Measurements from ENCODE around the gene BRWD1. TPM values are rescaled to one million over a fixed set of nuclear protein-coding genes. Genes with fewer than 3 reads are reported as not detected.

The BRWD1 gene
- total and polyA plus RNA-seq, 10 donors = 7.2 to 98.0 (median 55.7) TPM

GRCh38 chr21:39217356-39218081 lies 95.9 kb downstream of the BRWD1 start:
- H3K27me3 ChIP-seq (replicated peaks in 1 of 7) = no peaks in the 10 kb centered on the region
- no peak overlapping the region for H3K4me3 ChIP-seq
- no peaks in the 10 kb centered on the region for H3K9me3 ChIP-seq
- DNase-seq = no peak
- H3K27ac ChIP-seq = no peak overlapping the region
- intact Hi-C loops (cut with DNase I; ENCODE audit: low total_unique reads) = no loop called here
- WGBS, 5 donors = 91 to 96% (median 94%) methylated on average over 3 of the region's 3 CpGs
- peaks cover 3 to 100% (median 39%) of the 10 kb centered on the region in 6 donors for H3K36me3 ChIP-seq
- no peaks in the 10 kb centered on the region for H3K4me1 ChIP-seq
- no peak for TF ChIP-seq POLR2AphosphoS5 (IDR thresholded peaks at IDR 0.05)
- no peak for TF ChIP-seq POLR2A (IDR thresholded peaks at IDR 0.05)
- TF ChIP-seq CTCF (IDR thresholded peaks at IDR 0.05 in 8 of 11, conservative IDR thresholded peaks at IDR 0.05 in 3 of 11) = no peak

- intact Hi-C loops (cut with DNase I; ENCODE audit: low total_unique reads) = no loop called here
- Histone ChIP-seq H3K27me3 (replicated peaks in 1 of 7) (no peaks in the 10 kb centered on the region), H3K4me3 (no peak overlapping the region), H3K4me1 (no peaks in the 10 kb centered on the region), H3K27ac (no peak overlapping the region), H3K9me3 (no peaks in the 10 kb centered on the region), H3K36me3 (peaks cover 3 to 99% (median 42%) of the 10 kb centered on the region in 6 donors)
- 94 to 100% (median 97%) methylated on average over 2 of the region's 2 CpGs for WGBS, 5 donors
- TF ChIP-seq CTCF (IDR thresholded peaks at IDR 0.05 in 8 of 11, conservative IDR thresholded peaks at IDR 0.05 in 3 of 11) (no peak), POLR2AphosphoS5 (IDR thresholded peaks at IDR 0.05) (no peak), POLR2A (IDR thresholded peaks at IDR 0.05) (no peak)
- no peak for DNase-seq
These were observed 97.1 kb downstream of the BRWD1 start for GRCh38 chr21:39216290-39216689.

GRCh38 chr21:39215078-39215477 lies 98.4 kb downstream of the BRWD1 start:
- Histone ChIP-seq H3K4me1 (peaks cover 0 to 3% (median 0%) of the 10 kb centered on the region in 6 donors), H3K36me3 (peaks cover 3 to 99% (median 47%) of the 10 kb centered on the region in 6 donors), H3K27me3 (replicated peaks in 1 of 7) (no peaks in the 10 kb centered on the region), H3K4me3 (no peak overlapping the region), H3K9me3 (no peaks in the 10 kb centered on the region), H3K27ac (no peak overlapping the region)
- intact Hi-C loops (cut with DNase I; ENCODE audit: low total_unique reads) = no loop called here
- TF ChIP-seq CTCF (IDR thresholded peaks at IDR 0.05 in 8 of 11, conservative IDR thresholded peaks at IDR 0.05 in 3 of 11) (no peak), POLR2A (IDR thresholded peaks at IDR 0.05) (no peak), POLR2AphosphoS5 (IDR thresholded peaks at IDR 0.05) (no peak)
- 95 to 97% (median 96%) methylated on average over 7 of the region's 7 CpGs for WGBS, 5 donors
- DNase-seq = no peak

GRCh38 chr21:39209334-39209688 lies 104.1 kb downstream of the BRWD1 start:
- Histone ChIP-seq H3K4me3 (no peak overlapping the region), H3K27ac (peak overlapping the region in 1 of 8 donors; percentile 2), H3K9me3 (no peaks in the 10 kb centered on the region), H3K4me1 (peaks cover 0 to 16% (median 0%) of the 10 kb centered on the region in 6 donors), H3K27me3 (replicated peaks in 1 of 7) (no peaks in the 10 kb centered on the region), H3K36me3 (peaks cover 3 to 98% (median 58%) of the 10 kb centered on the region in 6 donors)
- TF ChIP-seq CTCF (IDR thresholded peaks at IDR 0.05 in 8 of 11, conservative IDR thresholded peaks at IDR 0.05 in 3 of 11) (no peak), POLR2A (IDR thresholded peaks at IDR 0.05) (no peak), POLR2AphosphoS5 (IDR thresholded peaks at IDR 0.05) (no peak)
- DNase-seq = no peak
- intact Hi-C loops (cut with DNase I; ENCODE audit: low total_unique reads) = no loop called here
- 83 to 92% (median 85%) methylated on average over 2 of the region's 2 CpGs for WGBS, 5 donors
